HG03060 (cell line): Measurements from ENCODE around the gene BBLN.
"Not testable (repeated sequence)": the region's sequence is repeated elsewhere in the genome, so short reads cannot be mapped to it uniquely, and the experiment has no call there.

ENCODE experiments used
- ATAC-seq: cut with Tn5 transposase; IDR thresholded peaks from one replicate; pipeline ENCODE4 v1.9.1; 2021; ENCODE audit warnings: low read depth, moderate number of reproducible peaks; ENCODE audit not compliant: unreplicated experiment

BBLN gene, protein sequence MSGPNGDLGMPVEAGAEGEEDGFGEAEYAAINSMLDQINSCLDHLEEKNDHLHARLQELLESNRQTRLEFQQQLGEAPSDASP

DNA sequence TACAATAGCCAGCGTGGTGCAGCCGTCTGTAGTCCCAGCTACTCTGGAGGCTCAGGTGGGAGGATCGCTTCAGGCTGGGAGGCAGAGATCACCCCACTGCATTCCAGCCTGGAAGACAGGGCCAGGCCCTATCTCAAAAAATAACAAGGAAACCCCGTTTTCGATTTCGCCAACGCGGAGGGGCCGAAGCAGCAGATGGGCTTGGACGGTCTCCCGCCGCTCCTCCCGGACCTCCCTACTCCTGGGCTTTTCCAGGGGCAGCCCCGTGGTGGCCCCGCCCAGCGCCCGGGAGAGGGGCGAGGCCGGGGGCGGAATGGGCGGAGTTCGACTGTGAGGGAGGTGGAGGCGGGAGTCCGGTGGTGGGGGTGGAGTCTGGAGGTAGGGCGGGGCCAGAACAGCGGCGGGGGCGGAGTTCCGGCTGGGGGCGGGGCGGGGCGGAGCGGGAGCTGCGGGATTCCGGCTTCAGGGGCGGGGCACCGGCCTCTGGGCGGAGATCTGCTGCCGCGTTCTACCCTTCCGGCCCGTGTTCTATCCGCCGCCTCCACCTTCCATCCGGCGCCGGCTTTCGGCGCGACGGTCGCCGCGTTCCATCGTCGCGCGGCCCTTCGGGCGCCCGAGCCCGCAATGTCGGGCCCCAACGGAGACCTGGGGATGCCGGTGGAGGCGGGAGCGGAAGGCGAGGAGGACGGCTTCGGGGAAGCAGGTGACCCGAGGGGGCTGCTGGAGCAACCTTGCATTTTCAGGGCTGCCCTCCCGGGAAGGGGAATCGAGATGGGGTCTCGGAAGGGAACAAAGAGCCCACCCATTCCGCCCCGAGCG is at the start of gene BBLN:
TSS of gene BBLN (plus strand) at position 482 of the 819 bp plus-strand sequence. CDS start at position 625, 143 bp downstream.
- peak; percentile 37 for ATAC-seq

DNA sequence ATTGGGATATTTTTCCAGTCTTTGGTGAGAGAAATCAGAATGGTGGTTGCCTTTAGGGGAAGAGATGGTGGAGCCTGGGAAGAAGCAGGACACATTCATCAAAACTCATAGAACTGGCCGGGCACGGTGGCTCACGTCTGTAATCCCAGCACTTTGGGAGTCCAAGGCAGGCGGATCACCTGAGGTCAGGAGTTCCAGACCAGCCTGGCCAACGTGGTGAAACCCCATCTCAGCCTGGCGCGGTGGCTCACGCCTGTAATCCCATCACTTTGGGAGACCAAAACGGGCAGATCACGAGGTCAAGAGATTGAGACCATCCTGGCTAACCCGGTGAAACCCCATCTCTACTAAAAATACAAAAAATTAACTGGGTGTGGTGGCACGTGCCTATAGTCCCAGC is 48.3 kb upstream of the BBLN start:
- ATAC-seq: not testable (repeated sequence)

DNA sequence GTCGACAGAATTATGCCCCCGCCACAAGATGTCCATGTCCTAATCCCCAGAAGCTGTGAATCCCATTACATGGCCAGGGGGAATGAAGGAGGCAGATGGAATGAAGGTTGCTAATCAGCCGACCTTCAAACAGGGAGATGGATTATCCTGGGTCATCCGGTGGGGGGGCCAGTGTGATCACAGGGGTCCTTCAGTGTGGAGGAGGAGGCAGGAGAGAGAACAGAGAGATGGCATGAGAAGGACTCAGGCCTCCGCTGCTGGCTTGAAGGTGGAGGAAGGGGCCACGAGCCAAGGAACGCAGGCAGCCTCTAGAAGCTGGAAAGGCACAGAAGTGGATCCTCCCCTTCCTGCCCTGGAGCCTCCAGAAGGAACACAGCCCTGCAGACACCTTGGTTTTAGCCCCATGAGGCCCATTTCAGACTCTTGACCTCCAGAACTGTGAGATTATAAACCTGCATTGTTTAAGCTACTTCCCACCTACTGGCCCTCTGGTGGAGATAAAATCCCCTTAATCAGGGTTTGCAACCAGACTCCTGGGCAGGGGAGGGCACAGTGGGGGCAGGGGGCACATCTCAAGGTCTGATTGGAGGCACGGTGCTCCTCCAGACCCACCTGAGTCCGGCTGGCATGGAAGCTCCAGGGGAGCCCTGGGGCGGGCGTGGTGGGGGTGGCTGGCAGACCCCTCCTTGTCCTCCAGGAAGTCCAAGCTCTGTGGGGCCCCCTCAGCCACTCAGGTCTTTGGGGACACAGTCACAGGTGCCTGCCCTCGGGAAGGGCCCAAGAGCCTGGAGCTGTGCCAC is 46.3 kb upstream of the BBLN start:
- no peak for ATAC-seq

GRCh38 chr9:128114326-128115186 is 45.5 kb upstream of the BBLN start:
- ATAC-seq: no peak

GRCh38 chr9:128115187-128116103 is 44.6 kb upstream of the BBLN start:
- ATAC-seq: no peak

DNA sequence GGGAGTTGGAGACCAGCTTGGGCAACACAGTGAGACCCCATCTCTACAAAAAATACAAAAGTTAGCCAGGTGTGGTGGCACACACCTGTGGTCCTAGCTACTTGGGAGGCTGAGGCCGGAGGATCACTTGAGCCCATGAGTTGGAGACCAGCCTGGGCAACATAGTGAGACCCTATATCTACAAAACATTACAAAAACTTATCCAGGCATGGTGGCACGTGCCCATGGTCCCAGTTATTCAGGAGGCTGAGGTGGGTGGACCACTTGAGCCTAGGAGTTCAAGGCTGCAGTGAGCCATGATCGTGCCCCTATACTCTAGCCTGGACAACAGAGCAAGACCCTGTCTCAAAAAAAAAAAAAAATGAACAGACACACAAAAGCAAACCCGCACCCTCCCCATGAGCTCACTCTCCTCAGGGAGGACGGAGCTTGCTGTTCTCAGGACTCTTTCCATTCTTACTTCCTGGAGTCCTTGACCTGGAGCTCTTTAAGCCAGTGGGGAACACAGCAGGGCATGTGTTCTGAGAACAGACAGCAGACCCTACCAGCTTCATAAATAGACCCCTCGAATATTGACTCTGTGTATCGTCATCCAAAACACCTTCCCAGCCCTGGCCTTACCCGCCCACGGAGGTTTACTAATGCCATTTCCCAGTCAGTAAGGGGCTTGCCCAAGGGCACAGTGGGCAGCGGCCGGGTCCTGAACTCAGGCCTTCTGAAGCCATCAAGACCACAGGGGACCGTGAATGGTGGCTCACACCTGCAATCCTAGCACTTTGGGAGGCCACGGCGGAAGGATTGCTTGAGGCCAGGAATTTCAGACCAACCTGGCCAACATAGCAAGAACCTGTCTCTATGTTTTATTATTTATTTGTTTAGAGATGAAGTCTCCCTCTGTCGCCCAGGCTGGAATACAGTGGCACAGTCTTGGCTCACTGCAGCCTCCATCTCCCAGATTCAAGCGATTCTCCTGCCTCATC is 43.7 kb upstream of the BBLN start:
- ATAC-seq: no peak

GRCh38 chr9:128117613-128118471 is 42.2 kb upstream of the BBLN start:
- no peak for ATAC-seq

- ATAC-seq: no peak
These were observed 41.6 kb upstream of the BBLN start for GRCh38 chr9:128118472-128118857.

- no peak for ATAC-seq
These were observed 40.9 kb upstream of the BBLN start for GRCh38 chr9:128118971-128119665.

DNA sequence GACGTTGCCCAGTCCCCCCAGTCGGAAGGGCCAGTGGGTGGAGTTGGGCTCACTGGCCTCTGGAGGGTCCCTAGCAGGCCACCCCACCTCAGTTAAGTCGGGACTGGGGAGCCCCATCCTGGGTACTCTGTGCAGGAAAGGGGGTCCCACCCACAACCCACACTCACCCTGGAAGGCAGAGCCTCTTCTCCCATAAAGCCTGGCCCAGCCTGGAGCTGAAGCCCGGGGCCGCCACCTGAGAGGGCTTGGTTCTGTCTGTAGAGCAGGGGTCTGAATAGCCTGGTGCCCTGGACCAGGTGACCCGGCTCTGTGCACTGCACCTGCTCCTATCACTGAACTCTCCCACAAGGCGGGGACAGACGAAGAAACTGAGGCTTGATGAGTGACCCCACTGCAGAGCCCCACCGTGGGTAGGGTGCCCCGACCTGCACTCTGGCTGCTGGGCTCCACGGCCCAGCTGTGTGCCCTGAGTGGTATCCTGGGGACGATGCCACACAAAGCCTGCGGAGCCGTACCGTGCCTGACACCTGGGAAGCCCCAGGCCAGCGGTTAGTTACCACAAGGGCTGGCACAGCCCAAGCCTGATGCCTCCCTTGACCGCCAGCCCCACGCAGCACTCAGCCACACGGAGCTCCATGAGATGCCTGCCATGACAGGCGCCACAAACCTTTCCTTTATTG is 39.9 kb upstream of the BBLN start:
- no peak for ATAC-seq

GRCh38 chr9:128120741-128121465 is 39.2 kb upstream of the BBLN start:
- no peak for ATAC-seq

DNA sequence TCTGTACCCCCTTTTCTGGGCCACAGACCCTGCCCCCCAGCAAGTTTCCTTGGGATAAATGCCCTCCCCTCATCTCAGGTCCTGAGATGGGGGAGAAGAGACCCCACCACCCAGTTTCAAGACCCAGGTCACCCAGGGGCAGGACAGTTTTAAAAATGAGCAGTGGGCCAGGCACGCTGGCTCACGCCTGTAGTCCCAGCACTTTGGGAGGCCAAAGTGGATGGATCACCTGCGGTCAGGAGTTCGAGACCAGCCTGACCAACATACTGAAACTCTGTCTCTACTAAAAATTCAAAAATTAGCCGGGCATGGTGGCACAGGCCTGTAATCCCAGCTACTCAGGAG is 38.6 kb upstream of the BBLN start:
- ATAC-seq: no peak

GRCh38 chr9:128121924-128122808 is 37.9 kb upstream of the BBLN start:
- ATAC-seq: no peak

GRCh38 chr9:128122809-128123175 is 37.3 kb upstream of the BBLN start:
- no peak for ATAC-seq
